Stomach (tissue), 9 donors: ENCODE measurements around the gene PRUNE2. TPM values are rescaled to one million over a fixed set of nuclear protein-coding genes. Genes with fewer than 3 reads are reported as not detected.

Source experiments
- DNase-seq, 2 donors: peaks; one replicate each; pipeline versions ENCODE4 v3.0.0 to v3.0.0-alpha.2; 2013 to 2019
- H3K27ac ChIP-seq, 5 donors: fragments of 200-600 bp in 4 of 5; sonication (generic) in 4 of 5; one replicate each; pipeline ENCODE4 v1.5.1; 2013 to 2019; ENCODE audit warnings: mild to moderate bottlenecking in 1 of 5, moderate library complexity in 1 of 5
- H3K27me3 ChIP-seq, 3 donors: fragments of 200-600 bp; sonication (generic); one replicate each; pipeline ENCODE4 v1.5.1; 2017 to 2019; ENCODE audit warnings: mixed run types in 1 of 3
- H3K36me3 ChIP-seq, 4 donors: fragments of 200-600 bp; sonication (generic); 1 replicate in 3 of 4; 2 replicates in 1 of 4; pipeline ENCODE4 v1.5.1; 2016 to 2019
- H3K4me1 ChIP-seq, 4 donors: fragments of 200-600 bp; sonication (generic); one replicate each; pipeline ENCODE4 v1.5.1; 2016 to 2019
- H3K4me3 ChIP-seq, 4 donors: fragments of 200-600 bp; sonication (generic) in 3 of 4; one replicate each; pipeline ENCODE4 v1.5.1; 2016 to 2019; ENCODE audit warnings: mild to moderate bottlenecking in 1 of 4
- H3K9me3 ChIP-seq, 4 donors: fragments of 200-600 bp; sonication (generic); one replicate each; pipeline ENCODE4 v1.5.1; 2016 to 2019
- EP300 ChIP-seq: sonication (generic); formaldehyde crosslinking; IDR thresholded peaks from one replicate; pipeline ENCODE4 v1.6.1; 2017; ENCODE audit warnings: antibody characterized with exemption
- POLR2A ChIP-seq, 4 donors: fragments of 450-650 bp; IDR thresholded peaks; one replicate each; pipeline ENCODE4 v1.6.1; 2016; ENCODE audit warnings: antibody characterized with exemption in 4 of 4, control low read depth in 2 of 4, mild to moderate bottlenecking in 1 of 4, moderate library complexity in 1 of 4
- POLR2AphosphoS5 ChIP-seq, 3 donors: sonication (generic); formaldehyde crosslinking; IDR thresholded peaks; one replicate each; pipeline ENCODE4 v1.6.1; 2016; ENCODE audit warnings: antibody characterized with exemption in 3 of 3
- WGBS, 5 donors: extraction: QIAGEN DNeasy Blood & Tissue Kit in 3 of 5; methylation state at CpG; one replicate each; pipeline versions ENCODE4 v1.1.5 to v1.1.7; 2013 to 2018; 5-methylcytosine and 5-hydroxymethylcytosine counted together
- intact Hi-C: fragments of 100-400 bp; cut with DNase I; formaldehyde crosslinking; loops from one replicate; pipeline ENCODE4 v1.15.1; 2023; ENCODE audit warnings: low total_unique reads
- polyA plus RNA-seq, 3 donors: library from polyadenylated mRNA; stranded (reverse); fragments of 200-250 nt; gene quantifications; one replicate each; pipeline ENCODE4 v1.2.3, GENCODE V29; 2013
- total RNA-seq, 5 donors: library from RNA; depleted of rRNA; stranded (reverse); fragments of >200 nt; gene quantifications; one replicate each; pipeline versions ENCODE4 v1.1.0 to v1.2.3, GENCODE V29; 2014 to 2016
- TF ChIP-seq, protein P1 (sequence below), 7 experiments: fragments of 450-650 bp in 4 of 7; fragments of 200-600 bp in 3 of 7; sonication (generic) in 3 of 7; IDR thresholded peaks; one replicate each; pipeline ENCODE4 v1.5.1; 2016 to 2019; ENCODE audit warnings: antibody characterized with exemption in 7 of 7, control low read depth in 2 of 7, mild to moderate bottlenecking in 1 of 7
- donor health status: healthy with polysubstance abuse.
- donor health status: Bipolar disorder and iron deficiency.
- donor health status: healthy.

The PRUNE2 gene
- total and polyA plus RNA-seq, 8 donors: 2.6 to 311 (median 75.4) TPM

DNA sequence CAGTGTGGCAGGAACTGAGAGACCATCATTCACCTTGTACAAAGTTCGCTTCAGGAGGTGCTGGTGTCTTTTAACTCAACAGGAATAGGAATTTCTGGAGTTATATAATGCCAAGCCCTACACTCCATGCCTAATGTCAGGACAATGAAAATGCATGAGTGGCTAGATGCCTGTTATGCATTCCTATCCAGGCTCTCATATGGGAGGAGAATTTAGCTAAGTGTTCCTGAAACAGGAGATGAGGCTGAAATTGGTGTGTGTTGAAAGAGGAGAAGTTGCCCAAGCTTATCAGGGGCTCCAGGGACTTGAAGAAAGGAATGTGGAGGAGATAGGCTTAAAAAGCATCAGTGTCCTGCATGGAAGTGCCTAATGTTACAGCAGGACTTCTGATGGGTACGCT, 26.8 kb upstream of the PRUNE2 start:
- H3K36me3 ChIP-seq: no peaks in the 10 kb centered on the region
- no peak for TF ChIP-seq EP300
- no peak for TF ChIP-seq POLR2AphosphoS5 (IDR thresholded peaks at IDR 0.05)
- no peak for TF ChIP-seq POLR2A (IDR thresholded peaks at IDR 0.05)
- TF ChIP-seq, protein P1, sequence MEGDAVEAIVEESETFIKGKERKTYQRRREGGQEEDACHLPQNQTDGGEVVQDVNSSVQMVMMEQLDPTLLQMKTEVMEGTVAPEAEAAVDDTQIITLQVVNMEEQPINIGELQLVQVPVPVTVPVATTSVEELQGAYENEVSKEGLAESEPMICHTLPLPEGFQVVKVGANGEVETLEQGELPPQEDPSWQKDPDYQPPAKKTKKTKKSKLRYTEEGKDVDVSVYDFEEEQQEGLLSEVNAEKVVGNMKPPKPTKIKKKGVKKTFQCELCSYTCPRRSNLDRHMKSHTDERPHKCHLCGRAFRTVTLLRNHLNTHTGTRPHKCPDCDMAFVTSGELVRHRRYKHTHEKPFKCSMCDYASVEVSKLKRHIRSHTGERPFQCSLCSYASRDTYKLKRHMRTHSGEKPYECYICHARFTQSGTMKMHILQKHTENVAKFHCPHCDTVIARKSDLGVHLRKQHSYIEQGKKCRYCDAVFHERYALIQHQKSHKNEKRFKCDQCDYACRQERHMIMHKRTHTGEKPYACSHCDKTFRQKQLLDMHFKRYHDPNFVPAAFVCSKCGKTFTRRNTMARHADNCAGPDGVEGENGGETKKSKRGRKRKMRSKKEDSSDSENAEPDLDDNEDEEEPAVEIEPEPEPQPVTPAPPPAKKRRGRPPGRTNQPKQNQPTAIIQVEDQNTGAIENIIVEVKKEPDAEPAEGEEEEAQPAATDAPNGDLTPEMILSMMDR (IDR thresholded peaks at IDR 0.05): no peak
- 56 to 76% (median 64%) methylated on average over 2 of the region's 2 CpGs for WGBS, 5 donors
- H3K4me1 ChIP-seq: no peaks in the 10 kb centered on the region
- no peak overlapping the region for H3K4me3 ChIP-seq
- intact Hi-C loops: no loop called here
- H3K27me3 ChIP-seq: no peaks in the 10 kb centered on the region
- no peak for DNase-seq
- no peak overlapping the region for H3K27ac ChIP-seq
- H3K9me3 ChIP-seq: no peaks in the 10 kb centered on the region

- Histone ChIP-seq H3K4me1 (no peaks in the 10 kb centered on the region), H3K4me3 (no peak overlapping the region), H3K27ac (no peak overlapping the region), H3K27me3 (no peaks in the 10 kb centered on the region), H3K9me3 (no peaks in the 10 kb centered on the region), H3K36me3 (no peaks in the 10 kb centered on the region)
- DNase-seq: no peak
- TF ChIP-seq, protein P1 (IDR thresholded peaks at IDR 0.05): no peak
- intact Hi-C loops: no loop called here
- WGBS, 5 donors: 39 to 79% (median 56%) methylated on average over 1 of the region's 1 CpG
Observed at GRCh38 chr9:76932265-76932664, 26.4 kb upstream of the PRUNE2 start.

DNA sequence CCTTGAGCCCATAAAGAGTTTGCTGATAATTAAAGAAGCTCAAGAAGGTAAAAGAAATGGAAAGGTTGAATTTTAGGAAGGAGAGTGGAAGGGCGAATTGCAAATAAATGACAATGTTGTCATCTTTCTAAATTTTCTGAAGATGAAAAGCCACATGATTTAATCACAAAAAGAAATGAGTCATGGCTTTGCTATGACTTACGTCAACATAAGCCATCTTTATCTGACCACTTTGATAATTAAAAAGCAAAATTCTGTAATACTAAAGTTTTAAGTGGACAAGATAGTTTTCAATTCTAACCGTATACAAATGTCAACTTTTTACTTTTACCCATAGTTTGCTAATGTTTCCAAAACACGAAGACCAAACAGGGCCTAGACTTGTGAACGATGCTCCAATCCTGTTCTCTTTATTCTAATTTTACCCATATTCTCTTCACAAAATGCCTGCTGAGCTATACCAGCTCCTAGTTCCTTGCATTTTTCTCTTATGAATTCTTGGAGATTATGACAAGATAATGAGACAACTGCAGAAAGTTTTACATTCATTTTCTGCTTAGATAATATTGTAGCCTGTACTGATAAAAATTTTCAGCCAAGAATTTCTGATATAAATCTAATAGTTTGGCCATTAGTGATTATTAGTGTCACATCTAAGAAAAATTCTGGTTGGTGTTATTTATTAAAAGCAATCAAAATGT, 21.8 kb upstream of the PRUNE2 start:
- Histone ChIP-seq H3K27me3 (no peaks in the 10 kb centered on the region), H3K4me3 (no peak overlapping the region), H3K27ac (no peak overlapping the region), H3K9me3 (peaks cover 0 to 8% (median 2%) of the 10 kb centered on the region in 4 donors), H3K4me1 (no peaks in the 10 kb centered on the region), H3K36me3 (no peaks in the 10 kb centered on the region)
- no peak for DNase-seq
- 79 to 85% (median 84%) methylated on average over 5 of the region's 5 CpGs for WGBS, 5 donors
- intact Hi-C loops: no loop called here
- TF ChIP-seq POLR2A (IDR thresholded peaks at IDR 0.05): no peak
- TF ChIP-seq POLR2AphosphoS5 (IDR thresholded peaks at IDR 0.05): no peak
- no peak for TF ChIP-seq EP300
- TF ChIP-seq, protein P1 (IDR thresholded peaks at IDR 0.05): no peak

DNA sequence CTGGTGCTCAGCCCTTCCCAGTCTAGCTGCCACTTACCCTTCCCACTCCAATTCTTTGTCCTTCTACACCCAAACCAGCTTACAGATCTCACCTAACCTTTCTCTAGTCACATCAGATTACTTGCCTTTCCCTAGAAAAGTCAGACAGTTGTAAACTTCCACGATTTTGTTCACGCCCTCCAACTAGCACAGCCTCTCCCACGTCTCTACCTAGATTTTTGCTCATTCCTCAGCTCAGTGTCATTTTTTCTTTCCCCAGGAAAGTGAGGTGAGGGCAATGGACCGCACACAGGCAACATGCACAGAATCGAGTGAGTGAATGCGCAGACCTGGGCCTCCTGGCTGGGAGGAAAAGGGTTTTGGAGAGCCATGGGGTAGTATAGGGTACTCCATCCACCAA, 20.9 kb upstream of the PRUNE2 start:
- Histone ChIP-seq H3K9me3 (peaks cover 0 to 8% (median 2%) of the 10 kb centered on the region in 4 donors), H3K4me1 (no peaks in the 10 kb centered on the region), H3K27me3 (no peaks in the 10 kb centered on the region), H3K4me3 (no peak overlapping the region), H3K36me3 (no peaks in the 10 kb centered on the region), H3K27ac (no peak overlapping the region)
- no peak for DNase-seq
- TF ChIP-seq POLR2AphosphoS5 (IDR thresholded peaks at IDR 0.05) (no peak), EP300 (no peak), POLR2A (IDR thresholded peaks at IDR 0.05) (no peak)
- TF ChIP-seq, protein P1 (IDR thresholded peaks at IDR 0.05): no peak
- WGBS, 5 donors: 77 to 86% (median 84%) methylated on average over 6 of the region's 6 CpGs
- intact Hi-C loops: no loop called here
